ENCODE results near the gene MACF1. TPM values are rescaled to one million over a fixed set of nuclear protein-coding genes. Genes with fewer than 3 reads are reported as not detected.

The MACF1 gene
- total RNA-seq, 1 donor from 2014 or later: 301 TPM

DNA sequence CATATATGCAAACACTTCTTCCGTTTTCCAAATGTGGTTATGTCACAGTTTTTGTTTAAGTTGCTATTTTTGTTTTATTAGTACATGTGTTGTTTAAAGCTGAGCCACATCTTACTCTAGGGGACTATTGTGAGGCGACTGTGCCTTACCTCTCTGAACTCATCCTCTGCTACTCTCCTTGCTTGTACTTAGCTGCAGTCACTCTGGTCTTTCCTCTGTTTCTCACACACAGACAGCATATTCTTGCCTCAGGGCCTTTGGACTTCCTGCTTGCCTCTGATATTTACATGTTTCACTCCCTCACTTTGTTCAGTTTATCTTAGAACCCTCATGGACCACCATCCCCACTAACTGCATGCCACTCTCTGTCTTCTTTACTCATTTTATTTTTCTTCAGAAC, 101.1 kb downstream of the MACF1 start:
- H3K9me3 Mint-ChIP-seq: no peaks in the 10 kb centered on the region
- no peaks in the 10 kb centered on the region for H3K4me1 Mint-ChIP-seq
- H3K27ac Mint-ChIP-seq: no peak overlapping the region
- DNase-seq (ENCODE audit: low spot score in 2 of 2, unreplicated experiment in 2 of 2): no peak
- no peak for TF ChIP-seq CTCF (IDR thresholded peaks at IDR 0.05; ENCODE audit: unreplicated experiment)
- H3K27me3 Mint-ChIP-seq (ENCODE audit: low read depth): no peaks in the 10 kb centered on the region
- no peak overlapping the region for H3K4me3 Mint-ChIP-seq
- H3K36me3 Mint-ChIP-seq: peaks cover 46% of the 10 kb centered on the region

DNA sequence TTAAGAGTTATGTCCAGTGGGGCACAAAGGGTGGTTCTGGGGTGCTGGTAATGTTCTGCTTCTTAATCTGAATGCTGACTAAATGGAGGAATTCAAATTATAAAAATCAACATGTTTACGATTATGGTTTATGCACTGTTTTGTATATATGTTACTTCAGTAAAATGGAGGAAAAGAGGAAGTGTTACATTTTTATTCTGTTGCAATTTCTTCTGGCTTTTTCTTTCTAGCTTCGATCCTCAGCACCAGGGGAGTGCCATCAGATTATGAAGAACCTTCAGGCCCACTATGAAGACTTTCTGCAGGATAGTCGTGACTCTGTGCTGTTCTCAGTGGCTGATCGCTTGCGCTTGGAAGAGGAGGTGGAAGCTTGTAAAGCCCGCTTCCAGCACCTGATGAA, 105.5 kb downstream of the MACF1 start:
- Mint-ChIP-seq H3K4me3 (no peak overlapping the region), H3K36me3 (peaks cover 39% of the 10 kb centered on the region), H3K4me1 (no peaks in the 10 kb centered on the region), H3K27ac (no peak overlapping the region), H3K9me3 (no peaks in the 10 kb centered on the region), H3K27me3 (ENCODE audit: low read depth) (no peaks in the 10 kb centered on the region)
- DNase-seq (ENCODE audit: low spot score in 2 of 2, unreplicated experiment in 2 of 2): no peak
- TF ChIP-seq CTCF (IDR thresholded peaks at IDR 0.05; ENCODE audit: unreplicated experiment): no peak

GRCh38 chr1:39310691-39311090, 106.2 kb downstream of the MACF1 start:
- Mint-ChIP-seq H3K4me1 (no peaks in the 10 kb centered on the region), H3K9me3 (no peaks in the 10 kb centered on the region), H3K4me3 (no peak overlapping the region), H3K36me3 (peaks cover 39% of the 10 kb centered on the region), H3K27me3 (ENCODE audit: low read depth) (no peaks in the 10 kb centered on the region), H3K27ac (no peak overlapping the region)
- no peak for DNase-seq (ENCODE audit: low spot score in 2 of 2, unreplicated experiment in 2 of 2)
- TF ChIP-seq CTCF (IDR thresholded peaks at IDR 0.05; ENCODE audit: unreplicated experiment): no peak

DNA sequence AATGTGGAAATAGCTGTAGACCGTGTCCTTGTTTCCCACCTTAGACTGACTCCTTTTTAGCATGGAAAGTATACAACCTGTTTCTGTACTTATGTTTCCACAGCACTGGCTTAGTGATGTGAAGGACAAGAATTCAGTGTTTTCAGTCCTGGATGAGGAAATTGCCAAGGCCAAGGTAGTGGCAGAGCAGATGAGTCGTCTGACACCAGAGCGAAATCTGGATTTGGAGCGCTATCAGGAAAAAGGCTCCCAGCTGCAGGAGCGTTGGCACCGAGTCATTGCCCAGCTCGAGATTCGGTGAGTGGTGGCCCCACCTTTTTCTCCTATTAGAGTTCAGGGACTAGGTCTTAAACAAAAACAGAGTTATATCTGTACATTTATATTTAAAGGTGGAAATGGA, 112.6 kb downstream of the MACF1 start:
- DNase-seq (ENCODE audit: low spot score in 2 of 2, unreplicated experiment in 2 of 2): no peak
- H3K36me3 Mint-ChIP-seq: peaks cover 29% of the 10 kb centered on the region
- H3K4me3 Mint-ChIP-seq: no peak overlapping the region
- TF ChIP-seq CTCF (IDR thresholded peaks at IDR 0.05; ENCODE audit: unreplicated experiment): no peak
- H3K27me3 Mint-ChIP-seq (ENCODE audit: low read depth): no peaks in the 10 kb centered on the region
- H3K27ac Mint-ChIP-seq: no peak overlapping the region
- H3K9me3 Mint-ChIP-seq: no peaks in the 10 kb centered on the region
- H3K4me1 Mint-ChIP-seq: no peaks in the 10 kb centered on the region

GRCh38 chr1:39317910-39318633, 113.6 kb downstream of the MACF1 start:
- peaks cover 35% of the 10 kb centered on the region for H3K36me3 Mint-ChIP-seq
- no peak for DNase-seq (ENCODE audit: low spot score in 2 of 2, unreplicated experiment in 2 of 2)
- no peaks in the 10 kb centered on the region for H3K9me3 Mint-ChIP-seq

More at GRCh38 chr1:39317910-39318633, 113.6 kb downstream of the MACF1 start:
- H3K27me3 Mint-ChIP-seq (ENCODE audit: low read depth): no peaks in the 10 kb centered on the region
- H3K4me1 Mint-ChIP-seq: no peaks in the 10 kb centered on the region
- no peak overlapping the region for H3K4me3 Mint-ChIP-seq
- H3K27ac Mint-ChIP-seq: no peak overlapping the region
- TF ChIP-seq CTCF (IDR thresholded peaks at IDR 0.05; ENCODE audit: unreplicated experiment): no peak
